Stimulated activated CD4-positive, alpha-beta T cell treated with anti-CD3 and anti-CD28 coated beads, TNF-alpha, amount 100 ng/mL, for 4 hours (primary cell): ENCODE measurements around the gene SND1.

Experiments used
- DNase-seq, 3 experiments: peaks; one replicate each; pipeline ENCODE4 v3.0.0-alpha.2; 2020; ENCODE audit warnings: low read depth in 3 of 3

SND1 gene

GRCh38 chr7:127766831-127767459 lies 115.0 kb downstream of the SND1 start:
- no peak for DNase-seq

- DNase-seq: no peak
These were observed 116.2 kb downstream of the SND1 start for GRCh38 chr7:127768241-127768640.

GRCh38 chr7:127769137-127769536 lies 117.1 kb downstream of the SND1 start:
- no peak for DNase-seq

- no peak for DNase-seq
These were observed 117.9 kb downstream of the SND1 start for GRCh38 chr7:127769696-127770400.

- DNase-seq: no peak
These were observed 118.9 kb downstream of the SND1 start for GRCh38 chr7:127770885-127771284.

- DNase-seq: no peak
These were observed 119.7 kb downstream of the SND1 start for GRCh38 chr7:127771707-127772106.

- DNase-seq: no peak
These were observed 124.9 kb downstream of the SND1 start for GRCh38 chr7:127776776-127777386.

GRCh38 chr7:127780489-127780888 lies 128.5 kb downstream of the SND1 start:
- no peak for DNase-seq

GRCh38 chr7:127781081-127781480 lies 129.1 kb downstream of the SND1 start:
- DNase-seq: no peak

- DNase-seq: no peak
These were observed 130.1 kb downstream of the SND1 start for GRCh38 chr7:127782075-127782474.

- no peak for DNase-seq
These were observed 130.9 kb downstream of the SND1 start for GRCh38 chr7:127782654-127783559.

GRCh38 chr7:127786184-127786583 lies 134.2 kb downstream of the SND1 start:
- no peak for DNase-seq

- DNase-seq: no peak
These were observed 137.0 kb downstream of the SND1 start for GRCh38 chr7:127789031-127789430.

GRCh38 chr7:127791446-127792189 lies 139.6 kb downstream of the SND1 start:
- no peak for DNase-seq

GRCh38 chr7:127792528-127793342 lies 140.7 kb downstream of the SND1 start:
- DNase-seq: peak in 1 of 3 experiments; percentile 0

GRCh38 chr7:127793582-127793981 lies 141.6 kb downstream of the SND1 start:
- DNase-seq: no peak

- no peak for DNase-seq
These were observed 142.1 kb downstream of the SND1 start for GRCh38 chr7:127794136-127794535.

GRCh38 chr7:127794551-127794950 lies 142.6 kb downstream of the SND1 start:
- DNase-seq: no peak

GRCh38 chr7:127798023-127798422 lies 146.0 kb downstream of the SND1 start:
- DNase-seq: no peak

GRCh38 chr7:127798769-127799372 lies 146.9 kb downstream of the SND1 start:
- no peak for DNase-seq
